ENCODE measurements around the gene NYAP2.

GRCh38 chr2:225526760-225527390 lies 127.4 kb downstream of the NYAP2 start:
- TF ChIP-seq CTCF (IDR thresholded peaks at IDR 0.05) (no peak), POLR2A (IDR thresholded peaks at IDR 0.05) (no peak)

Measured in Peyer's patch (tissue), 4 donors.